Body of pancreas (tissue), 4 donors: Measurements from ENCODE around the gene RIMS1.

ENCODE experiments used
- POLR2A ChIP-seq, 3 donors: fragments of 450-650 bp; IDR thresholded peaks; one replicate each; pipeline ENCODE4 v1.6.1; 2016; ENCODE audit warnings: antibody characterized with exemption in 3 of 3, mild to moderate bottlenecking in 2 of 3
- TF ChIP-seq, protein P1 (sequence below), 7 experiments: fragments of 450-650 bp in 4 of 7; fragments of 200-600 bp in 3 of 7; sonication (generic) in 3 of 7; IDR thresholded peaks; one replicate each; pipeline ENCODE4 v1.5.1; 2016 to 2019; ENCODE audit warnings: antibody characterized with exemption in 7 of 7

DNA sequence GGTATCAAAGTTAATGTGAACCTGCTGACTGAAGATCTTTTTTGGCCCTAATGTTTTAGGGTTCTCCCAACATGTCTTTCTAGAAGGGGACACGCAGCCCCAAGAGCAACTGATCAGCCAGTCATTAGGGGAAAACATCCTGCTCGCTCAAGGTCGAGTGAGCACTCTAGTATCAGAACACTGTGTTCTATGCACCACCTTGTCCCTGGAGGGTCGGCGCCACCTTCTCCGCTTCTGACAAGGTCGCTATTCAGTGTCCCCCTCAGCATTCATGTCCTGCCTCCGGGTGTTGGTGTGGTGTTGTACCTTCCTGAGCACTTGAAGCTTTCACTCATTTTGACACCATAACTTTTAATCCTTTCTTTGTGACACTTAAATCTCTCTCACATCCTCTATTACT, 404.3 kb downstream of the RIMS1 start:
- TF ChIP-seq, protein P1, sequence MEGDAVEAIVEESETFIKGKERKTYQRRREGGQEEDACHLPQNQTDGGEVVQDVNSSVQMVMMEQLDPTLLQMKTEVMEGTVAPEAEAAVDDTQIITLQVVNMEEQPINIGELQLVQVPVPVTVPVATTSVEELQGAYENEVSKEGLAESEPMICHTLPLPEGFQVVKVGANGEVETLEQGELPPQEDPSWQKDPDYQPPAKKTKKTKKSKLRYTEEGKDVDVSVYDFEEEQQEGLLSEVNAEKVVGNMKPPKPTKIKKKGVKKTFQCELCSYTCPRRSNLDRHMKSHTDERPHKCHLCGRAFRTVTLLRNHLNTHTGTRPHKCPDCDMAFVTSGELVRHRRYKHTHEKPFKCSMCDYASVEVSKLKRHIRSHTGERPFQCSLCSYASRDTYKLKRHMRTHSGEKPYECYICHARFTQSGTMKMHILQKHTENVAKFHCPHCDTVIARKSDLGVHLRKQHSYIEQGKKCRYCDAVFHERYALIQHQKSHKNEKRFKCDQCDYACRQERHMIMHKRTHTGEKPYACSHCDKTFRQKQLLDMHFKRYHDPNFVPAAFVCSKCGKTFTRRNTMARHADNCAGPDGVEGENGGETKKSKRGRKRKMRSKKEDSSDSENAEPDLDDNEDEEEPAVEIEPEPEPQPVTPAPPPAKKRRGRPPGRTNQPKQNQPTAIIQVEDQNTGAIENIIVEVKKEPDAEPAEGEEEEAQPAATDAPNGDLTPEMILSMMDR (IDR thresholded peaks at IDR 0.05), result no peak
- no peak for TF ChIP-seq POLR2A (IDR thresholded peaks at IDR 0.05)
